Liver (tissue), 9 donors: ENCODE results near the gene MEOX1. TPM values are rescaled to one million over a fixed set of nuclear protein-coding genes. Genes with fewer than 3 reads are reported as not detected.

Experiments
- DNase-seq: peaks from one replicate; pipeline ENCODE4 v3.0.0-alpha.2; 2017; ENCODE audit warnings: low spot score
- H3K27ac ChIP-seq, 2 donors: one replicate each; pipeline ENCODE4 v1.7.0; 2013; ENCODE audit warnings: inconsistent platforms in 2 of 2, low read length in 2 of 2, control low read depth in 1 of 2, low read depth in 1 of 2, mild to moderate bottlenecking in 1 of 2
- H3K27me3 ChIP-seq, 4 donors: one replicate each; pipeline versions ENCODE4 v1.6.1 to v1.7.0; 2013; ENCODE audit warnings: low read length in 3 of 4, inconsistent platforms in 1 of 4, mild to moderate bottlenecking in 1 of 4, moderate library complexity in 1 of 4; ENCODE audit not compliant: control insufficient read depth in 4 of 4, insufficient read depth in 4 of 4
- H3K36me3 ChIP-seq, 4 donors: one replicate each; pipeline versions ENCODE4 v1.6.1 to v1.7.0; 2013; ENCODE audit warnings: low read length in 3 of 4, mild to moderate bottlenecking in 3 of 4, low read depth in 1 of 4, moderate library complexity in 1 of 4; ENCODE audit not compliant: control insufficient read depth in 4 of 4, insufficient read depth in 3 of 4
- H3K4me1 ChIP-seq, 4 donors: one replicate each; pipeline versions ENCODE4 v1.6.1 to v1.7.0; 2013; ENCODE audit warnings: low read length in 3 of 4, mild to moderate bottlenecking in 3 of 4, moderate library complexity in 1 of 4; ENCODE audit not compliant: control insufficient read depth in 4 of 4, insufficient read depth in 4 of 4
- H3K4me3 ChIP-seq, 3 donors: one replicate each; pipeline versions ENCODE4 v1.6.1 to v1.7.0; 2013; ENCODE audit warnings: low read length in 3 of 3, control low read depth in 1 of 3, low read depth in 1 of 3, mild to moderate bottlenecking in 1 of 3
- H3K9ac ChIP-seq, 2 donors: one replicate each; pipeline ENCODE4 v1.7.0; 2013; ENCODE audit warnings: low read length in 2 of 2, mild to moderate bottlenecking in 2 of 2, moderate library complexity in 2 of 2, control low read depth in 1 of 2, low read depth in 1 of 2
- H3K9me3 ChIP-seq, 4 donors: one replicate each; pipeline versions ENCODE4 v1.6.1 to v1.7.0; 2013; ENCODE audit warnings: low read length in 3 of 4; ENCODE audit not compliant: control insufficient read depth in 4 of 4
- ATF3 ChIP-seq: IDR thresholded peaks from 2 replicates; pipeline ENCODE4 v1.6.1; 2016; ENCODE audit warnings: antibody characterized with exemption
- CTCF ChIP-seq: fragments of 150-350 bp; IDR thresholded peaks from 2 replicates; pipeline ENCODE4 v1.5.1; 2017; ENCODE audit warnings: improper control_type of control experiment, low read depth, low read length; ENCODE audit not compliant: missing input control
- EGR1 ChIP-seq, 2 donors: IDR thresholded peaks; 2 replicates each; pipeline ENCODE4 v1.6.1; 2016 to 2018; ENCODE audit warnings: antibody characterized with exemption in 2 of 2, low read depth in 2 of 2
- FOXA1 ChIP-seq: IDR thresholded peaks from 2 replicates; pipeline ENCODE4 v1.6.1; 2016; ENCODE audit warnings: antibody characterized with exemption
- FOXA2 ChIP-seq: IDR thresholded peaks from 2 replicates; pipeline ENCODE4 v1.6.1; 2016; ENCODE audit warnings: antibody characterized with exemption
- GABPA ChIP-seq, 2 donors: IDR thresholded peaks in 1 of 2; conservative IDR thresholded peaks in 1 of 2; 2 replicates each; pipeline ENCODE4 v1.6.1; 2016; ENCODE audit warnings: antibody characterized with exemption in 2 of 2, mild to moderate bottlenecking in 1 of 2, moderate library complexity in 1 of 2
- HNF4A ChIP-seq, 2 donors: conservative IDR thresholded peaks; 2 replicates each; pipeline ENCODE4 v1.6.1; 2016; ENCODE audit warnings: antibody characterized with exemption in 2 of 2, mild to moderate bottlenecking in 2 of 2
- HNF4G ChIP-seq: IDR thresholded peaks from 2 replicates; pipeline ENCODE4 v1.6.1; 2016; ENCODE audit warnings: antibody characterized with exemption
- JUND ChIP-seq, 2 donors: IDR thresholded peaks; 2 replicates each; pipeline ENCODE4 v1.6.1; 2016; ENCODE audit warnings: antibody characterized with exemption in 2 of 2
- MAX ChIP-seq: IDR thresholded peaks from 2 replicates; pipeline ENCODE4 v1.6.1; 2016; ENCODE audit warnings: antibody characterized with exemption
- NR2F2 ChIP-seq: IDR thresholded peaks from 2 replicates; pipeline ENCODE4 v1.6.1; 2016; ENCODE audit warnings: antibody characterized with exemption
- RAD21 ChIP-seq, 2 donors: IDR thresholded peaks; 2 replicates each; pipeline ENCODE4 v1.6.1; 2016; ENCODE audit warnings: antibody characterized with exemption in 2 of 2, mild to moderate bottlenecking in 2 of 2
- REST ChIP-seq: IDR thresholded peaks from 2 replicates; pipeline ENCODE4 v1.6.1; 2016; ENCODE audit warnings: antibody characterized with exemption, mild to moderate bottlenecking
- RXRA ChIP-seq, 2 donors: IDR thresholded peaks; 2 replicates each; pipeline ENCODE4 v1.6.1; 2017 to 2018; ENCODE audit warnings: antibody characterized with exemption in 2 of 2, mild to moderate bottlenecking in 1 of 2
- SP1 ChIP-seq: IDR thresholded peaks from 2 replicates; pipeline ENCODE4 v1.6.1; 2018; ENCODE audit warnings: antibody characterized with exemption, mild to moderate bottlenecking
- TAF1 ChIP-seq: conservative IDR thresholded peaks from 2 replicates; pipeline ENCODE4 v1.6.1; 2016; ENCODE audit warnings: antibody characterized with exemption, mild to moderate bottlenecking
- YY1 ChIP-seq: IDR thresholded peaks from 2 replicates; pipeline ENCODE4 v1.6.1; 2016; ENCODE audit warnings: antibody characterized with exemption, mild to moderate bottlenecking
- ZBTB33 ChIP-seq: IDR thresholded peaks from 2 replicates; pipeline ENCODE4 v1.6.1; 2016; ENCODE audit warnings: antibody characterized with exemption
- WGBS: extraction: QIAGEN DNeasy Blood & Tissue Kit; methylation state at CpG from one replicate; pipeline ENCODE4 v1.1.7; 2013; 5-methylcytosine and 5-hydroxymethylcytosine counted together
- polyA plus RNA-seq, 2 donors: library from polyadenylated mRNA; stranded (reverse) in 1 of 2; unstranded in 1 of 2; fragments of 200-250 nt in 1 of 2; fragments of >200 nt in 1 of 2; fragmentation: Nextera tagmentation in 1 of 2; extraction: Ambion mirVana in 1 of 2; gene quantifications; one replicate each; pipeline versions ENCODE4 v1.2.1 to v1.2.3, GENCODE V29; 2013 to 2015
- total RNA-seq, 2 donors: library from RNA; depleted of rRNA; stranded (reverse); fragments of >200 nt; gene quantifications; one replicate each; pipeline ENCODE4 v1.2.3, GENCODE V29; 2014
- donor health status: healthy.
- donor health status: healthy.
- donor health status: healthy.
- donor health status: healthy.
- donor health status: healthy.

MEOX1 gene
- total and polyA plus RNA-seq, 4 donors = 0.05 to 0.33 TPM; not detected in 2

- TF ChIP-seq TAF1 (no peak), YY1 (no peak)
Measured at GRCh38 chr17:43628089-43628650, 33.6 kb downstream of the MEOX1 start (continued).

- DNase-seq = no peak
- no peaks in the 10 kb centered on the region for H3K27me3 ChIP-seq
- 37% methylated on average over 5 of the region's 5 CpGs for WGBS
- H3K4me3 ChIP-seq = no peak overlapping the region
- H3K36me3 ChIP-seq = no peaks in the 10 kb centered on the region
- TF ChIP-seq EGR1 (IDR thresholded peaks at IDR 0.05; ENCODE audit: low read depth in 2 of 2) = no peak
- H3K4me1 ChIP-seq = peaks cover 0 to 9% (median 3%) of the 10 kb centered on the region in 4 donors
- no peak overlapping the region for H3K9ac ChIP-seq
- H3K27ac ChIP-seq = no peak overlapping the region
- no peaks in the 10 kb centered on the region for H3K9me3 ChIP-seq
Measured at GRCh38 chr17:43627653-43628052, 34.1 kb downstream of the MEOX1 start.

GRCh38 chr17:43626023-43626422 lies 35.7 kb downstream of the MEOX1 start:
- H3K9me3 ChIP-seq = no peaks in the 10 kb centered on the region
- 92% methylated on average over 3 of the region's 3 CpGs for WGBS
- peaks cover 0 to 9% (median 3%) of the 10 kb centered on the region in 4 donors for H3K4me1 ChIP-seq
- no peak for TF ChIP-seq EGR1 (IDR thresholded peaks at IDR 0.05; ENCODE audit: low read depth in 2 of 2)
- TF ChIP-seq RXRA (IDR thresholded peaks at IDR 0.05) = no peak
- TF ChIP-seq HNF4G = no peak
- TF ChIP-seq NR2F2 = no peak
- TF ChIP-seq YY1 = no peak
- no peak for TF ChIP-seq SP1
- no peak for TF ChIP-seq MAX
- H3K4me3 ChIP-seq = no peak overlapping the region
- no peak overlapping the region for H3K27ac ChIP-seq
- no peak overlapping the region for H3K9ac ChIP-seq
- no peaks in the 10 kb centered on the region for H3K36me3 ChIP-seq
- no peaks in the 10 kb centered on the region for H3K27me3 ChIP-seq
- DNase-seq = no peak

GRCh38 chr17:43625606-43626005 lies 36.1 kb downstream of the MEOX1 start:
- Histone ChIP-seq H3K27ac (no peak overlapping the region), H3K9me3 (no peaks in the 10 kb centered on the region), H3K4me3 (no peak overlapping the region), H3K9ac (no peak overlapping the region), H3K4me1 (peaks cover 0 to 9% (median 3%) of the 10 kb centered on the region in 4 donors), H3K36me3 (no peaks in the 10 kb centered on the region), H3K27me3 (no peaks in the 10 kb centered on the region)
- DNase-seq = no peak
- TF ChIP-seq SP1 (no peak), CTCF (no peak), TAF1 (no peak), RXRA (IDR thresholded peaks at IDR 0.05) (no peak), YY1 (no peak), FOXA2 (no peak), HNF4A (conservative IDR thresholded peaks at IDR 0.05) (no peak), NR2F2 (no peak), MAX (no peak), GABPA (IDR thresholded peaks at IDR 0.05 in 1 of 2, conservative IDR thresholded peaks at IDR 0.05 in 1 of 2) (no peak), FOXA1 (no peak), ATF3 (no peak), HNF4G (no peak), ZBTB33 (no peak), RAD21 (IDR thresholded peaks at IDR 0.05) (no peak), EGR1 (IDR thresholded peaks at IDR 0.05; ENCODE audit: low read depth in 2 of 2) (no peak), JUND (IDR thresholded peaks at IDR 0.05) (no peak), REST (no peak)
